ENCODE measurements around the gene ERAL1.

DNA sequence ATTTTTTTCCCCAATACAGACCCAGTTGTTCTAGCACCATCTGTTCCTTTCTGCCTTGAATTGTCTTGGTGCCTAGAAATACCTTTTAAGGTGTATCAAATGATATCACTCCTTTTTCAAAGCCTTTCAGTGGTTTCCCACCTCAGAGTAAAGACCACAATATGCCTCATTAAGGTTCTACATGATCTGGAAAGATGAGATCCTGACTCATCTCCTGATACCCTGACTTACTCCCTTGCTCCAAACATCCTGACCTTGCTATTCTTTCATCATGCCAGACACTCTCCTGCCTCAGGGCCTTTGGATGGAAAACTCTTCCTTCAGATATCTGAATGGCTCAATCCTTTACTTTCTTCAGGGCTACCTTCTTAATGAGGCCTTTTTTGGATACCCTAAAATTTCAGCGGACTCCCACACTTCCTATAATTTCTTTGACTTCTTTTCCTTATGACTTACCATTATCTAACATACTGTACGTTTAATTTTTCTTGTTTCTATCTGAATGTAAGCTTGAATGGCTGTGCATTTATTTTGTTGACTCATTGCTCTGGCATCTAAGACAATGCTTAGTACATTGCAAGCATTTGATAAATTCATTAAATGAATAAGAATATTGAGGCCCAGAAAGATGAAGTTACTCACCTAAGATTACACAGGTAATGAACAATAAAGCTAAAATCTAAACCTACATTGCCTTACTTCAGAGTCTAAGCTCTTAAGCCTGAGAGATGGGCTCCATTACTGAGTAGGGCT, 23.5 kb downstream of the ERAL1 start:
- TF ChIP-seq EZH2phosphoT487 (IDR thresholded peaks at IDR 0.05; ENCODE audit: borderline replicate concordance, low read depth, low read length) = no peak
- TF ChIP-seq, protein P1, sequence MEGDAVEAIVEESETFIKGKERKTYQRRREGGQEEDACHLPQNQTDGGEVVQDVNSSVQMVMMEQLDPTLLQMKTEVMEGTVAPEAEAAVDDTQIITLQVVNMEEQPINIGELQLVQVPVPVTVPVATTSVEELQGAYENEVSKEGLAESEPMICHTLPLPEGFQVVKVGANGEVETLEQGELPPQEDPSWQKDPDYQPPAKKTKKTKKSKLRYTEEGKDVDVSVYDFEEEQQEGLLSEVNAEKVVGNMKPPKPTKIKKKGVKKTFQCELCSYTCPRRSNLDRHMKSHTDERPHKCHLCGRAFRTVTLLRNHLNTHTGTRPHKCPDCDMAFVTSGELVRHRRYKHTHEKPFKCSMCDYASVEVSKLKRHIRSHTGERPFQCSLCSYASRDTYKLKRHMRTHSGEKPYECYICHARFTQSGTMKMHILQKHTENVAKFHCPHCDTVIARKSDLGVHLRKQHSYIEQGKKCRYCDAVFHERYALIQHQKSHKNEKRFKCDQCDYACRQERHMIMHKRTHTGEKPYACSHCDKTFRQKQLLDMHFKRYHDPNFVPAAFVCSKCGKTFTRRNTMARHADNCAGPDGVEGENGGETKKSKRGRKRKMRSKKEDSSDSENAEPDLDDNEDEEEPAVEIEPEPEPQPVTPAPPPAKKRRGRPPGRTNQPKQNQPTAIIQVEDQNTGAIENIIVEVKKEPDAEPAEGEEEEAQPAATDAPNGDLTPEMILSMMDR (conservative IDR thresholded peaks at IDR 0.05; ENCODE audit: low read length) = no peak

Measured in OCI-LY7 (cell line).